ENCODE results near the gene RBM20.

GRCh38 chr10:110825508-110825907 lies 181.4 kb downstream of the RBM20 start:
- no peak for TF ChIP-seq POLR2A (IDR thresholded peaks at IDR 0.05)
- TF ChIP-seq, protein P1, sequence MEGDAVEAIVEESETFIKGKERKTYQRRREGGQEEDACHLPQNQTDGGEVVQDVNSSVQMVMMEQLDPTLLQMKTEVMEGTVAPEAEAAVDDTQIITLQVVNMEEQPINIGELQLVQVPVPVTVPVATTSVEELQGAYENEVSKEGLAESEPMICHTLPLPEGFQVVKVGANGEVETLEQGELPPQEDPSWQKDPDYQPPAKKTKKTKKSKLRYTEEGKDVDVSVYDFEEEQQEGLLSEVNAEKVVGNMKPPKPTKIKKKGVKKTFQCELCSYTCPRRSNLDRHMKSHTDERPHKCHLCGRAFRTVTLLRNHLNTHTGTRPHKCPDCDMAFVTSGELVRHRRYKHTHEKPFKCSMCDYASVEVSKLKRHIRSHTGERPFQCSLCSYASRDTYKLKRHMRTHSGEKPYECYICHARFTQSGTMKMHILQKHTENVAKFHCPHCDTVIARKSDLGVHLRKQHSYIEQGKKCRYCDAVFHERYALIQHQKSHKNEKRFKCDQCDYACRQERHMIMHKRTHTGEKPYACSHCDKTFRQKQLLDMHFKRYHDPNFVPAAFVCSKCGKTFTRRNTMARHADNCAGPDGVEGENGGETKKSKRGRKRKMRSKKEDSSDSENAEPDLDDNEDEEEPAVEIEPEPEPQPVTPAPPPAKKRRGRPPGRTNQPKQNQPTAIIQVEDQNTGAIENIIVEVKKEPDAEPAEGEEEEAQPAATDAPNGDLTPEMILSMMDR (IDR thresholded peaks at IDR 0.05) = no peak

Data from breast epithelium (tissue), 3 donors.